ENCODE results near the gene TMCC1.

Gene TMCC1

DNA sequence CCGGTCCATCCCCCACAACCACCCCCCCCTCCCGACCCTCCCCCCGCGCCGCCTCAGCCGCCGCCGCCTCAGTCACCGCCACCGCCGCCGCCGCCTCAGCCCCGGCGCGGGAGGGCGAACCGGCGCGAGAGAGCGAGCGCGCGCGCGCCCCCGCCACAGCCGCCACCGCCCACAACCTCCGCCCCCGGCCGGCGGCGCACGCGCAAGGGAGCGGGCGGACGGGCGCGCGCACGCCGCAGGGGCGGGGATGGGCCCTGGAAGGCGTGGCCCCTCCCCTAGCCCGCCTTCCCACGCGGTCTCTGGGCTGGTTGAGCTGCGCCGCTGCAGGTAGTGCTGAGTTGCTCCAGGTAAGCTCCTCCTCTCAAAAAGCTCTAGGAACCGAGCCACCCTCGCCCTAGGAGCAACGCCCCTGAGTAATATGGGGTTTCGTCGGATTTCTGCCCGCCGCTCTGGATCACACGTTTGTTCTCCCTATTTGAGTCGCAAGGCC is at the start of gene TMCC1:
TSS of gene TMCC1 (minus strand) at position 131 of the 490 bp plus-strand sequence.
- peak; percentile 90 to 95 for DNase-seq
- peak; percentile 67 for TF ChIP-seq POLR2A (IDR thresholded peaks at IDR 0.05; ENCODE audit: low read length)
- no peak for TF ChIP-seq GATA1 (IDR thresholded peaks at IDR 0.05; ENCODE audit: low read depth, low read length)

DNA sequence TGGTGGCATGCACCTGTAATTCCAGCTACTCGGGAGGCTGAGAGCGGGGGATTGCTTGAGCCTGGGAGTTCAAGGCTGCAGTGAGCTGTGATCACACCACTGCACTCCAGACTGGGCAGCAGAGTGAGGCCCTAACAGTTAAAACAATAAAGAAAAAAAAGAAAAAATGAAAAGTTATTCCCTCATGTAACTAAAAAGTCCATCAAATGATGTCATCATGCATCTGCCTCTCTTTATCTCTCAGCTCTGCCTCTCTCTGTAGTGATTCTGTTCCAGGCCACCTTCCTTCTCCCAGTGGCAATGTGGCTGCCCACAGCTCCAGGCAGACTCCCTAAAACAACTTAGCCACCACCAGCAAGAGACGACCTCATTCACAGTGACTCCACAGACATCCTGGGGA is 49.5 kb upstream of the TMCC1 start:
- no peak for DNase-seq
- TF ChIP-seq GATA1 (IDR thresholded peaks at IDR 0.05; ENCODE audit: low read depth, low read length), result no peak
- no peak for TF ChIP-seq POLR2A (IDR thresholded peaks at IDR 0.05; ENCODE audit: low read length)

DNA sequence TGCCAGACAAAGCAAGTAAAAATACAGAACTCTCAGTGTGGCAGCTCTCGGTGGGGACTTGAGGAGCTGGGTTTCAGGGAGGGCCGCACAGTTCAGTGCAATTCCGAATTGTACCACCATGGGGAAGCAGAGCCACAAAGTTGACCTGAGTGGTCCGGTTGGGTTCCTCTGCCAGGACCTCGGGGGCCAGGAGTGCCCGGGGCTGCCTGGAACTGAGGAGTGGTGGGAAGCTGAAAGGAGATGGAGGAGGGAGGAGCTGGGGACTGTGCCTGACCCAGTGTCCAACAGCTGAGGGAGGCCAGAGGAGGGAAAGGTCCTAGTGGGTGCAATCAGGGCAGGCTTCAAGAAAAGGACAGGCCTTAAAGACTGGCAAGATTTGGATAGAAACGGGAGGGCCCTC is 48.8 kb upstream of the TMCC1 start:
- DNase-seq, result peak; percentile 50 to 64
- TF ChIP-seq GATA1 (IDR thresholded peaks at IDR 0.05; ENCODE audit: low read depth, low read length) (no peak), POLR2A (IDR thresholded peaks at IDR 0.05; ENCODE audit: low read length) (no peak)

GRCh38 chr3:129940086-129940485 is 46.6 kb upstream of the TMCC1 start:
- TF ChIP-seq POLR2A (IDR thresholded peaks at IDR 0.05; ENCODE audit: low read length) (no peak), GATA1 (IDR thresholded peaks at IDR 0.05; ENCODE audit: low read depth, low read length) (no peak)
- no peak for DNase-seq

DNA sequence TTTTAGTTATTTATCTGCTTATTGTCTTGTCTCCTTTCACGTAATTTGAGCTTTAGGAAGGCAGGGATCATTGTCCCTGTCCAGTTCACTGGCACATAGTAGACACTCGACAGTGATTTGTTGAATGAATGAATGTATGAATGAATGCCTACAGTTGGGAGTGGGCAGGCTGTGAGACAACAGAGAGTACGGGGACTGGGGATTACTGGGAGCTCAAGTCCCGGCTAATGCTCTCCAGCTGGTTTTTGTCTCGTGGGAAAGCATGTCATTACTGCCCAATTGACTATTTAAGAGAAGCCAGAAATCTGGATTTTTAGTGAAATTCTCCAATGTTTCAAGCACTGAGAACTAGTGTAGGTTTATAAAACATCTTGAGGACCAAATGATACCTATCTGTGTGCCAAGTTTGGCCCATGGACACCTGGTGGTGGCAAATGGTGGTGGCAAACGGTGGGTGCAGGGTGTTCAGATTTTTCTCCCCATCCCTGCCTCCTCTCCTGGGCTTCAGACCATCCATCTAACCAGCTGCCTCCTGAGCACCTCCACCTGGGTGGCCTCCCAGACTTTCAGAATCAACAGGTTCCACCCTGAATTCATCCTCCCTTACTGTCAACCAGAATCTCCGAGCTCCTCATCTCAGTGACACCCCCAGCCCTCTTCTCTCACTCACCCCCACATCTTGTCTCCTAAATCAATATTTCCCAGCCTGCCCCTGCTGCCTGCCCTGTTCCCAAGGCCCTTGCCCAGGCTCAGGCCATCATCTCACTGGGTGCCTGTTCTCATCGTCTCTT is 44.8 kb upstream of the TMCC1 start:
- DNase-seq, result no peak
- no peak for TF ChIP-seq POLR2A (IDR thresholded peaks at IDR 0.05; ENCODE audit: low read length)
- TF ChIP-seq GATA1 (IDR thresholded peaks at IDR 0.05; ENCODE audit: low read depth, low read length), result no peak

GRCh38 chr3:129937717-129938116 is 44.2 kb upstream of the TMCC1 start:
- DNase-seq, result no peak
- TF ChIP-seq POLR2A (IDR thresholded peaks at IDR 0.05; ENCODE audit: low read length) (no peak), GATA1 (IDR thresholded peaks at IDR 0.05; ENCODE audit: low read depth, low read length) (no peak)

GRCh38 chr3:129936757-129937156 is 43.2 kb upstream of the TMCC1 start:
- peak in 1 of 2 experiments; percentile 11 for DNase-seq
- TF ChIP-seq POLR2A (IDR thresholded peaks at IDR 0.05; ENCODE audit: low read length), result no peak
- no peak for TF ChIP-seq GATA1 (IDR thresholded peaks at IDR 0.05; ENCODE audit: low read depth, low read length)

DNA sequence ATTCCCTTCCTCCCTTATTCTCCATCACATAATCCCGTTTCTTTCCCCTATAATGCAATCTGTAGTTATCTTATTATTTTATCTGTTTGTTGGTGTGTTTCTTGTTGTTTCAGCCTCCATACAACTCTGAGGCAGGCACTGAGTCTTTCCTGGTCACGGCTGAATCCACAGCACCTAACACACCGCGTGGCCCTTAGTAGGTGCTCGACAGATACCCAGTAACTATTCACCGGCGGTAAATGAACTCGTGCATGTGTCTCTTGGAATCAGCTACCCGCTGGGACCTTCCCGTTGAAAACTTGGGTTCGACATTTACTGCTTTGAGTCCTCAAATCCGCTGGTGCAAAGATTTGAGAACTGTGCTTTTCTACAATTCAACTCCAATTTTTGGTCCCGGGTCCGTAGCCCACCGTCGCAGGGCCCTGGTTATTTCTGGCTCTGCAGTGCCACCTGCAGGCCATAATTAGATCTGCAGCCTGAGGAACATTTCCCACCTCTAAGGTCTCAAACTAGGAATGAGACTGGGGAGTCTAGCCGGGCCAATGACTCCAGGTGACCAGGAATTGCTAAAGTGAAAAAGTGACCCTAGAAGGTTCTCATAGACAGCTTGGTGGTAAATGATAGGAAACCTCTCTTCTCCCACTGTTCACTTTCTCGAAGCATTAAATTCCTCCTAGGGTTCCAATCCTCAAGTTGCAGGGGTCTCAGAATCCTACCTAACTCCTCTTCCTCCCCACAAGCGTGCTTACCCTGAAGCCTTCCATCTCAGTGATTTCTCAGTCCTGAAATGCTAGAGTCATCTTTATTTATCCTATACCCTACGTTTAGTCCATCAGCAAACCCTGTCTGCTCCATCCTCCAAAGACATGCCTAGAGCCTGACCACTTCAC is 41.0 kb upstream of the TMCC1 start:
- TF ChIP-seq GATA1 (IDR thresholded peaks at IDR 0.05; ENCODE audit: low read depth, low read length), result no peak
- TF ChIP-seq POLR2A (IDR thresholded peaks at IDR 0.05; ENCODE audit: low read length), result no peak
- DNase-seq, result peak; percentile 42 to 64

- no peak for DNase-seq
- TF ChIP-seq POLR2A (IDR thresholded peaks at IDR 0.05; ENCODE audit: low read length), result no peak
- no peak for TF ChIP-seq GATA1 (IDR thresholded peaks at IDR 0.05; ENCODE audit: low read depth, low read length)
Observed at GRCh38 chr3:129933471-129933870, 40.0 kb upstream of the TMCC1 start.

DNA sequence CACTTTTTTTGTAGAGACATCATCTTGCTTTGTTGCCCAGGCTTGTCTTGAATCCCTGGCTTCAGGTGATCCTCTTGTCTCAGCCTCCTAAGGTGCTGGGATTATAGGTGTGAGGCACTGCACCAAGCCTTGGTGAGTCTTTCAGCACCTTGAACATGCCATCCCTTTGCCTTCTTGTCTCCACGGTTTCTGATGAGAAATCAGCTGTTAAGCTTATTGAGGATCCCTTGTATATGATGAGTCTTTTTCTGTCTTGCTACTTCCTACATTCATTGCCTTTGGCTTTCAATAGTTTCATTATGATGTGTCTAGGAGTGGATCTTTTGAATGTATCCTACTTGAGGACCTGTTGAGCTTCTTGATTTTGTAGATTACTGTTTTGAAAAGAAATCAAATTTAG is 35.9 kb upstream of the TMCC1 start:
- DNase-seq, result no peak
- TF ChIP-seq GATA1 (IDR thresholded peaks at IDR 0.05; ENCODE audit: low read depth, low read length) (no peak), POLR2A (IDR thresholded peaks at IDR 0.05; ENCODE audit: low read length) (no peak)

DNA sequence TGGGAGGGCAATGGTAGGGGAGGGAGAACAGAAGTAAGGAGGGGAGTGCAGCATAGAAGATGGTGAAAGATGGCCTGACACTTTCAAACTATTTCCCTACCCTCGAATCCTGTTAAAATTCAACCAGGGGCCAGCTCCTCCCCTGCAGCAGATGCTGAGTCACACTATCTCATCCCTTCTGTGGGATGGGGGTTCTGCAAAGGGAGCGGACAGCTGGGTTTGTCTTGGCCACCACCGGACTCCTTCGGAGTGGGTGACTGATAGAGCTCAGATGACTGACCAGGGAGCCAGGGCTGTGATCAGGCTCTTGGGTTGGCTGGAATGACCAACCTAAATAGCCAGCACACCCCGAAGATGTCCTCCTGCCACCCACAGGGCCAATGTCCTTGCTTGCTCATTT is 33.6 kb upstream of the TMCC1 start:
- DNase-seq, result no peak
- no peak for TF ChIP-seq GATA1 (IDR thresholded peaks at IDR 0.05; ENCODE audit: low read depth, low read length)
- TF ChIP-seq POLR2A (IDR thresholded peaks at IDR 0.05; ENCODE audit: low read length), result no peak

GRCh38 chr3:129919806-129920205 is 26.3 kb upstream of the TMCC1 start:
- TF ChIP-seq POLR2A (IDR thresholded peaks at IDR 0.05; ENCODE audit: low read length) (no peak), GATA1 (IDR thresholded peaks at IDR 0.05; ENCODE audit: low read depth, low read length) (no peak)
- no peak for DNase-seq

GRCh38 chr3:129919357-129919756 is 25.8 kb upstream of the TMCC1 start:
- DNase-seq, result no peak
- no peak for TF ChIP-seq POLR2A (IDR thresholded peaks at IDR 0.05; ENCODE audit: low read length)
- no peak for TF ChIP-seq GATA1 (IDR thresholded peaks at IDR 0.05; ENCODE audit: low read depth, low read length)

DNA sequence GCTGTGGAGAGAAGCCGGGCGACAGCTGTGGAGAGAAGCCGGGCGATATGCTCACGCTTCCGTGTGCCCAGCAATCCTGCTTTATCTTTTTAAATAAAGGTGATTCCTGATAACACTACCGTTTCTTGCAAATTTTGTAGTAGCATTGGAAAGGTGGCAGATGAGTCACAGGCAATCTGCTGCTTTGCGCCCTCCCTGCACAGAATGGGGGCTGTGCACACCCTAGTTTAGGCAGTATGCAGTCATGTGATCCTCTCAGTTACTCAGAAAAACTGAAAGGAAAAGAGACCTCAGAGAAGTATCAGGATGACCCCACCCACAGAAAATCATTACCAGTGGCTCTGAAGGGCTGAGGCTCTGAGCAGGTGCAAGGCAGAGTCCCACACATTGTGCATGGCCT is 24.9 kb upstream of the TMCC1 start:
- TF ChIP-seq GATA1 (IDR thresholded peaks at IDR 0.05; ENCODE audit: low read depth, low read length) (no peak), POLR2A (IDR thresholded peaks at IDR 0.05; ENCODE audit: low read length) (no peak)
- no peak for DNase-seq
